HepG2 (cell line): Measurements from ENCODE around the gene OLFM1. TPM values are rescaled to one million over a fixed set of nuclear protein-coding genes. Genes with fewer than 3 reads are reported as not detected.
A peak's percentile ranks its signal among the peaks of the same experiment; 100 is the strongest.

Experiments used
- ETV5 ChIP-seq: IDR thresholded peaks from 2 replicates; pipeline ENCODE4 v1.6.1; 2018; ENCODE audit warnings: missing biosample characterization, missing genetic modification reagents, inconsistent platforms, borderline replicate concordance
- JUND ChIP-seq: sonication (generic); formaldehyde crosslinking; IDR thresholded peaks from 2 replicates; pipeline ENCODE4 v1.8.0; 2022; ENCODE audit warnings: mild to moderate bottlenecking, missing genetic modification reagents
- POGZ ChIP-seq: sonication (generic); formaldehyde crosslinking; IDR thresholded peaks from 2 replicates; pipeline ENCODE4 v1.4.0; 2020; ENCODE audit warnings: mild to moderate bottlenecking, missing genetic modification reagents
- TBP ChIP-seq: sonication (generic); formaldehyde crosslinking; IDR thresholded peaks from 2 replicates; pipeline ENCODE4 v1.5.0; 2020; ENCODE audit warnings: missing genetic modification reagents
- ZFAT ChIP-seq: sonication (generic); formaldehyde crosslinking; conservative IDR thresholded peaks from 2 replicates; pipeline ENCODE4 v1.8.1; 2023; ENCODE audit warnings: missing genetic modification reagents, inconsistent platforms
- ZNF354B ChIP-seq: sonication (generic); formaldehyde crosslinking; IDR thresholded peaks from 2 replicates; pipeline ENCODE4 v1.8.0; 2022; ENCODE audit warnings: mild to moderate bottlenecking, missing genetic modification reagents
- polyA plus RNA-seq, 8 experiments: library from polyadenylated mRNA; depleted of rRNA in 3 of 8; stranded (reverse) in 7 of 8; unstranded in 1 of 8; fragments of >200 nt; fragmentation: Illumina TruSeq in 4 of 8; extraction: Trizol in 4 of 8; gene quantifications; 2 replicates each; pipeline versions ENCODE4 v1.2.1 to v1.2.3, GENCODE V29; 2011 to 2016; ENCODE audit warnings: low read depth in 4 of 8, missing spikeins in 1 of 8, mixed read lengths in 1 of 8; ENCODE audit not compliant: insufficient read depth in 1 of 8
- total RNA-seq, 5 experiments: library from RNA; depleted of rRNA; stranded (reverse); fragments of >200 nt; fragmentation: Illumina TruSeq; extraction: Trizol; gene quantifications; 2 replicates each; pipeline ENCODE4 v1.2.3, GENCODE V29; 2016; ENCODE audit warnings: low read depth in 1 of 5
- TF ChIP-seq, protein P1 (sequence below), 2 experiments: sonication (generic) in 1 of 2; formaldehyde crosslinking in 1 of 2; IDR thresholded peaks; 2 replicates each; pipeline versions ENCODE4 v1.6.1 to v1.9.0; 2014 to 2022; ENCODE audit warnings: antibody characterized with exemption in 1 of 2, borderline replicate concordance in 1 of 2, inconsistent platforms in 1 of 2, low read depth in 1 of 2, missing genetic modification reagents in 1 of 2
- TF ChIP-seq, protein P2 (sequence below): sonication (generic); formaldehyde crosslinking; IDR thresholded peaks from 2 replicates; pipeline ENCODE4 v1.5.0; 2020; ENCODE audit warnings: missing genetic modification reagents
- TF ChIP-seq, protein P3 (sequence below): sonication (generic); formaldehyde crosslinking; IDR thresholded peaks from 2 replicates; pipeline ENCODE4 v1.5.1; 2020; ENCODE audit warnings: missing genetic modification reagents, mild to moderate bottlenecking, borderline replicate concordance
- TF ChIP-seq, protein P4 (sequence below): sonication (generic); formaldehyde crosslinking; IDR thresholded peaks from 2 replicates; pipeline ENCODE4 v1.4.0; 2020; ENCODE audit warnings: missing genetic modification reagents, borderline replicate concordance
- TF ChIP-seq, protein P5 (sequence below): sonication (generic); formaldehyde crosslinking; conservative IDR thresholded peaks from 2 replicates; pipeline ENCODE4 v1.8.0; 2022; ENCODE audit warnings: mild to moderate bottlenecking, moderate library complexity, missing genetic modification reagents
- TF ChIP-seq, protein P6 (sequence below): sonication (generic); formaldehyde crosslinking; IDR thresholded peaks from 2 replicates; pipeline ENCODE4 v1.5.1; 2020; ENCODE audit warnings: missing genetic modification reagents, mild to moderate bottlenecking, borderline replicate concordance
- TF ChIP-seq, protein P7 (sequence below): sonication (generic); formaldehyde crosslinking; IDR thresholded peaks from 2 replicates; pipeline ENCODE4 v1.4.0; 2020; ENCODE audit warnings: missing genetic modification reagents, borderline replicate concordance

OLFM1 gene
- total and polyA plus RNA-seq, 2 of the 13 experiments (the other 11 are each of a cell fraction or from before 2014, with no cell fraction given), result not detected

DNA sequence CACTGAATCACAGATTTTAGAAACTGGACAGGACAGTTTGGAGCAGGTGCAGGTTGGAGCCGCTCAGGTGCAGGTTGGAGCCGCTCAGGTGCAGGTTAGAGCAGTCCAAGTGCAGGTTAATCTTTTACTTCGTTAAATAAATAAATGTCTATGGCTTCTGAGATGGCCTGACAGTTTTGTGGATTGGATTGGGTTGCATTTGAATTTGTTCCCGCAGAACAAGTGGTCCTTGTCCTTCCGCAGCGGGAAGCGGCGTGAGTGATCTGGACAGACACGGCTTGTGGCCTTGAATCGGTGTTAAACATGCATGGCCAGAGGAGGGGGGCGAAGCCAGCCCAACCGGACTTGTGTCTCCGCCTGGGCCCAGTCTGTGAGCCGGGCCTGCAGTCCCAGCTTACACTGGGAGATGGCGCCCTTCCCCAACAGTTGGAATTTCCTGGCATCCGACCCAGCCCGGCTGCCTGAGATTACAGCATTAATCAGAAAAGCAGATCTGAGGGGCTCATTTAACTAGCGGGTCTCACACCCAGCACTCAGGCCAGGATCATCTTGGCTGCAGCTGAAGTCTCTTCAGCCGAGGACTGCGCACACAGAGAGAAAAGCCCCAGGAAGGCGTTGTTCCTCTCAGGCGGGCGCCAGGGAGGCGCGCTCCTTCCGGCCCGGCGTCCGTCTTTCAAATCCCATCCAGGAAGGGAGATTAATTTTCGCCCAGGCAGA lies 1.5 kb upstream of the OLFM1 start (continued):
- TF ChIP-seq, protein P1, sequence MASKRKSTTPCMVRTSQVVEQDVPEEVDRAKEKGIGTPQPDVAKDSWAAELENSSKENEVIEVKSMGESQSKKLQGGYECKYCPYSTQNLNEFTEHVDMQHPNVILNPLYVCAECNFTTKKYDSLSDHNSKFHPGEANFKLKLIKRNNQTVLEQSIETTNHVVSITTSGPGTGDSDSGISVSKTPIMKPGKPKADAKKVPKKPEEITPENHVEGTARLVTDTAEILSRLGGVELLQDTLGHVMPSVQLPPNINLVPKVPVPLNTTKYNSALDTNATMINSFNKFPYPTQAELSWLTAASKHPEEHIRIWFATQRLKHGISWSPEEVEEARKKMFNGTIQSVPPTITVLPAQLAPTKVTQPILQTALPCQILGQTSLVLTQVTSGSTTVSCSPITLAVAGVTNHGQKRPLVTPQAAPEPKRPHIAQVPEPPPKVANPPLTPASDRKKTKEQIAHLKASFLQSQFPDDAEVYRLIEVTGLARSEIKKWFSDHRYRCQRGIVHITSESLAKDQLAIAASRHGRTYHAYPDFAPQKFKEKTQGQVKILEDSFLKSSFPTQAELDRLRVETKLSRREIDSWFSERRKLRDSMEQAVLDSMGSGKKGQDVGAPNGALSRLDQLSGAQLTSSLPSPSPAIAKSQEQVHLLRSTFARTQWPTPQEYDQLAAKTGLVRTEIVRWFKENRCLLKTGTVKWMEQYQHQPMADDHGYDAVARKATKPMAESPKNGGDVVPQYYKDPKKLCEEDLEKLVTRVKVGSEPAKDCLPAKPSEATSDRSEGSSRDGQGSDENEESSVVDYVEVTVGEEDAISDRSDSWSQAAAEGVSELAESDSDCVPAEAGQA (IDR thresholded peaks at IDR 0.05; ENCODE audit: low read depth), result no peak
- TF ChIP-seq, protein P1 (CRISPR knock-in tag; IDR thresholded peaks at IDR 0.05; ENCODE audit: borderline replicate concordance), result no peak
- TF ChIP-seq, protein P2, sequence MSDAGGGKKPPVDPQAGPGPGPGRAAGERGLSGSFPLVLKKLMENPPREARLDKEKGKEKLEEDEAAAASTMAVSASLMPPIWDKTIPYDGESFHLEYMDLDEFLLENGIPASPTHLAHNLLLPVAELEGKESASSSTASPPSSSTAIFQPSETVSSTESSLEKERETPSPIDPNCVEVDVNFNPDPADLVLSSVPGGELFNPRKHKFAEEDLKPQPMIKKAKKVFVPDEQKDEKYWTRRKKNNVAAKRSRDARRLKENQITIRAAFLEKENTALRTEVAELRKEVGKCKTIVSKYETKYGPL (CRISPR knock-in tag), result no peak
- TF ChIP-seq POGZ (CRISPR knock-in tag) (peak; percentile 52; the same call in 1 of the 2 replicates), JUND (CRISPR knock-in tag) (no peak), TBP (CRISPR knock-in tag) (no peak), ETV5 (peak; percentile 78; the same call in 1 of the 2 replicates), ZFAT (CRISPR knock-in tag) (no peak), ZNF354B (CRISPR knock-in tag) (no peak)
- TF ChIP-seq, protein P3, sequence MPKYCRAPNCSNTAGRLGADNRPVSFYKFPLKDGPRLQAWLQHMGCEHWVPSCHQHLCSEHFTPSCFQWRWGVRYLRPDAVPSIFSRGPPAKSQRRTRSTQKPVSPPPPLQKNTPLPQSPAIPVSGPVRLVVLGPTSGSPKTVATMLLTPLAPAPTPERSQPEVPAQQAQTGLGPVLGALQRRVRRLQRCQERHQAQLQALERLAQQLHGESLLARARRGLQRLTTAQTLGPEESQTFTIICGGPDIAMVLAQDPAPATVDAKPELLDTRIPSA (CRISPR knock-in tag), result no peak
- TF ChIP-seq, protein P4, sequence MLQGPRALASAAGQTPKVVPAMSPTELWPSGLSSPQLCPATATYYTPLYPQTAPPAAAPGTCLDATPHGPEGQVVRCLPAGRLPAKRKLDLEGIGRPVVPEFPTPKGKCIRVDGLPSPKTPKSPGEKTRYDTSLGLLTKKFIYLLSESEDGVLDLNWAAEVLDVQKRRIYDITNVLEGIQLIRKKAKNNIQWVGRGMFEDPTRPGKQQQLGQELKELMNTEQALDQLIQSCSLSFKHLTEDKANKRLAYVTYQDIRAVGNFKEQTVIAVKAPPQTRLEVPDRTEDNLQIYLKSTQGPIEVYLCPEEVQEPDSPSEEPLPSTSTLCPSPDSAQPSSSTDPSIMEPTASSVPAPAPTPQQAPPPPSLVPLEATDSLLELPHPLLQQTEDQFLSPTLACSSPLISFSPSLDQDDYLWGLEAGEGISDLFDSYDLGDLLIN (CRISPR knock-in tag), result no peak
- TF ChIP-seq, protein P5, sequence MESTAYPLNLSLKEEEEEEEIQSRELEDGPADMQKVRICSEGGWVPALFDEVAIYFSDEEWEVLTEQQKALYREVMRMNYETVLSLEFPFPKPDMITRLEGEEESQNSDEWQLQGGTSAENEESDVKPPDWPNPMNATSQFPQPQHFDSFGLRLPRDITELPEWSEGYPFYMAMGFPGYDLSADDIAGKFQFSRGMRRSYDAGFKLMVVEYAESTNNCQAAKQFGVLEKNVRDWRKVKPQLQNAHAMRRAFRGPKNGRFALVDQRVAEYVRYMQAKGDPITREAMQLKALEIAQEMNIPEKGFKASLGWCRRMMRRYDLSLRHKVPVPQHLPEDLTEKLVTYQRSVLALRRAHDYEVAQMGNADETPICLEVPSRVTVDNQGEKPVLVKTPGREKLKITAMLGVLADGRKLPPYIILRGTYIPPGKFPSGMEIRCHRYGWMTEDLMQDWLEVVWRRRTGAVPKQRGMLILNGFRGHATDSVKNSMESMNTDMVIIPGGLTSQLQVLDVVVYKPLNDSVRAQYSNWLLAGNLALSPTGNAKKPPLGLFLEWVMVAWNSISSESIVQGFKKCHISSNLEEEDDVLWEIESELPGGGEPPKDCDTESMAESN (CRISPR knock-in tag), result peak; percentile 79
- TF ChIP-seq, protein P6, sequence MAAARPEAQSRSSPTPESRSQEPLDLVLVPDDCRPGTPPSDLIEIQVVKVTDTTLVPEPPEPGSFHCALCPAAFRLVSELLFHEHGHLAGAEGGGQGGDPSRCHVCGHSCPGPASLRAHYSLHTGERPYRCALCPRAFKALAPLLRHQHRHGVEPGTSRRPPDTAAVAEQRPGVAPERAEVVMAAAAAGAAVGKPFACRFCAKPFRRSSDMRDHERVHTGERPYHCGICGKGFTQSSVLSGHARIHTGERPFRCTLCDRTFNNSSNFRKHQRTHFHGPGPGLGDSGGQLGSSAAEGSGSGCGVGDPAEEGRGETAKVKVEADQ (CRISPR knock-in tag), result no peak
- TF ChIP-seq, protein P7, sequence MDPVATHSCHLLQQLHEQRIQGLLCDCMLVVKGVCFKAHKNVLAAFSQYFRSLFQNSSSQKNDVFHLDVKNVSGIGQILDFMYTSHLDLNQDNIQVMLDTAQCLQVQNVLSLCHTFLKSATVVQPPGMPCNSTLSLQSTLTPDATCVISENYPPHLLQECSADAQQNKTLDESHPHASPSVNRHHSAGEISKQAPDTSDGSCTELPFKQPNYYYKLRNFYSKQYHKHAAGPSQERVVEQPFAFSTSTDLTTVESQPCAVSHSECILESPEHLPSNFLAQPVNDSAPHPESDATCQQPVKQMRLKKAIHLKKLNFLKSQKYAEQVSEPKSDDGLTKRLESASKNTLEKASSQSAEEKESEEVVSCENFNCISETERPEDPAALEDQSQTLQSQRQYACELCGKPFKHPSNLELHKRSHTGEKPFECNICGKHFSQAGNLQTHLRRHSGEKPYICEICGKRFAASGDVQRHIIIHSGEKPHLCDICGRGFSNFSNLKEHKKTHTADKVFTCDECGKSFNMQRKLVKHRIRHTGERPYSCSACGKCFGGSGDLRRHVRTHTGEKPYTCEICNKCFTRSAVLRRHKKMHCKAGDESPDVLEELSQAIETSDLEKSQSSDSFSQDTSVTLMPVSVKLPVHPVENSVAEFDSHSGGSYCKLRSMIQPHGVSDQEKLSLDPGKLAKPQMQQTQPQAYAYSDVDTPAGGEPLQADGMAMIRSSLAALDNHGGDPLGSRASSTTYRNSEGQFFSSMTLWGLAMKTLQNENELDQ (CRISPR knock-in tag), result no peak
